H1 (cell line): ENCODE measurements around the gene SOX13.

Source experiments
- BRCA1 ChIP-seq: IDR thresholded peaks from 2 replicates; pipeline ENCODE4 v1.6.1; 2012; ENCODE audit warnings: low read depth, low read length, improper control_type of control experiment
- CEBPB ChIP-seq: IDR thresholded peaks from 2 replicates; pipeline ENCODE4 v1.6.1; 2012; ENCODE audit warnings: low read depth, low read length
- CHD1 ChIP-seq: IDR thresholded peaks from 2 replicates; pipeline ENCODE4 v1.6.1; 2012; ENCODE audit warnings: low read depth, low read length, improper control_type of control experiment
- EP300 ChIP-seq, 2 experiments: IDR thresholded peaks; 1 replicate in 1 of 2; 2 replicates in 1 of 2; pipeline ENCODE4 v1.6.1; 2011 to 2012; ENCODE audit warnings: low read depth in 2 of 2, low read length in 2 of 2, mild to moderate bottlenecking in 2 of 2, borderline replicate concordance in 1 of 2, inconsistent platforms in 1 of 2, moderate library complexity in 1 of 2
- NRF1 ChIP-seq: IDR thresholded peaks from 2 replicates; pipeline ENCODE4 v1.6.1; 2011; ENCODE audit warnings: mild to moderate bottlenecking, low read depth, low read length, improper control_type of control experiment
- POLR2A ChIP-seq, 2 experiments: IDR thresholded peaks; 1 replicate in 1 of 2; 2 replicates in 1 of 2; pipeline ENCODE4 v1.6.1; 2011; ENCODE audit warnings: low read depth in 2 of 2, low read length in 2 of 2, mild to moderate bottlenecking in 2 of 2; ENCODE audit errors: control extremely low read depth in 1 of 2
- POLR2AphosphoS5 ChIP-seq: IDR thresholded peaks from 2 replicates; pipeline ENCODE4 v1.6.1; 2011; ENCODE audit warnings: low read depth, low read length
- TF ChIP-seq, protein P1 (sequence below), 3 experiments: IDR thresholded peaks; 1 replicate in 2 of 3; 2 replicates in 1 of 3; pipeline versions ENCODE4 v1.5.1 to v1.6.1; 2011; ENCODE audit warnings: low read length in 3 of 3, mild to moderate bottlenecking in 3 of 3, inconsistent platforms in 2 of 3, low read depth in 1 of 3, moderate library complexity in 1 of 3; ENCODE audit not compliant: insufficient read depth in 1 of 3; ENCODE audit errors: control extremely low read depth in 1 of 3

DNA sequence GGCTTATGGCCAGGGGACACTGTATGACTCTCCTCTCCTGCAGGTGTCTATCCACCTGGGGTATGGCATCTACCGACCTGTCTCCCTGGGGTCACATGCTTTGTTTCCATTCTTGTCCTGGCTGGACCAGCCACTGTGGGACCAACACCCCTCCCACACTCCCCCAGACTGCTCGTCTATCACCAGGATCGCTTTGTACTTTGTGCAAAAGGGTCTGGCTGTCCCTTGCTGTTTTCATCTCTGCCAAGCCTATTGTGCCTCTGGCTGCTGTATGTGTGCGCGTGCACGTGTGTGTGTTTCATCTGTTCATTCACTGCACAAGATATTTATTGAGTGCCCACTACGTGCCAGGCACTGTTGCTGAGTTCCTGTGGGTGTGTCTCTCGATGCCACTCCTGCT lies 53.5 kb downstream of the SOX13 start:
- TF ChIP-seq CEBPB (no peak), BRCA1 (no peak), CHD1 (no peak), POLR2AphosphoS5 (no peak), POLR2A (IDR thresholded peaks at IDR 0.05; ENCODE audit: control extremely low read depth in 1 of 2, low read depth in 2 of 2, low read length in 2 of 2) (no peak), EP300 (IDR thresholded peaks at IDR 0.05; ENCODE audit: borderline replicate concordance in 1 of 2, low read depth in 2 of 2, low read length in 2 of 2) (no peak), NRF1 (no peak)
- TF ChIP-seq, protein P1, sequence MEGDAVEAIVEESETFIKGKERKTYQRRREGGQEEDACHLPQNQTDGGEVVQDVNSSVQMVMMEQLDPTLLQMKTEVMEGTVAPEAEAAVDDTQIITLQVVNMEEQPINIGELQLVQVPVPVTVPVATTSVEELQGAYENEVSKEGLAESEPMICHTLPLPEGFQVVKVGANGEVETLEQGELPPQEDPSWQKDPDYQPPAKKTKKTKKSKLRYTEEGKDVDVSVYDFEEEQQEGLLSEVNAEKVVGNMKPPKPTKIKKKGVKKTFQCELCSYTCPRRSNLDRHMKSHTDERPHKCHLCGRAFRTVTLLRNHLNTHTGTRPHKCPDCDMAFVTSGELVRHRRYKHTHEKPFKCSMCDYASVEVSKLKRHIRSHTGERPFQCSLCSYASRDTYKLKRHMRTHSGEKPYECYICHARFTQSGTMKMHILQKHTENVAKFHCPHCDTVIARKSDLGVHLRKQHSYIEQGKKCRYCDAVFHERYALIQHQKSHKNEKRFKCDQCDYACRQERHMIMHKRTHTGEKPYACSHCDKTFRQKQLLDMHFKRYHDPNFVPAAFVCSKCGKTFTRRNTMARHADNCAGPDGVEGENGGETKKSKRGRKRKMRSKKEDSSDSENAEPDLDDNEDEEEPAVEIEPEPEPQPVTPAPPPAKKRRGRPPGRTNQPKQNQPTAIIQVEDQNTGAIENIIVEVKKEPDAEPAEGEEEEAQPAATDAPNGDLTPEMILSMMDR (IDR thresholded peaks at IDR 0.05; ENCODE audit: control extremely low read depth in 1 of 3, insufficient read depth in 1 of 3, low read depth in 1 of 3, low read length in 3 of 3) = no peak
